GM11168 (cell line): ENCODE data around the gene AKAP13.
"Not testable (repeated sequence)": the region's sequence is repeated elsewhere in the genome, so short reads cannot be mapped to it uniquely, and the experiment has no call there.

Experiments
- in situ Hi-C: fragments of 300-500 bp; cut with MboI; formaldehyde crosslinking; loops from one replicate; pipeline ENCODE4 v1.12.0; 2022; ENCODE audit warnings: low sequenced_read_pairs; ENCODE audit not compliant: unreplicated experiment

AKAP13 gene

DNA sequence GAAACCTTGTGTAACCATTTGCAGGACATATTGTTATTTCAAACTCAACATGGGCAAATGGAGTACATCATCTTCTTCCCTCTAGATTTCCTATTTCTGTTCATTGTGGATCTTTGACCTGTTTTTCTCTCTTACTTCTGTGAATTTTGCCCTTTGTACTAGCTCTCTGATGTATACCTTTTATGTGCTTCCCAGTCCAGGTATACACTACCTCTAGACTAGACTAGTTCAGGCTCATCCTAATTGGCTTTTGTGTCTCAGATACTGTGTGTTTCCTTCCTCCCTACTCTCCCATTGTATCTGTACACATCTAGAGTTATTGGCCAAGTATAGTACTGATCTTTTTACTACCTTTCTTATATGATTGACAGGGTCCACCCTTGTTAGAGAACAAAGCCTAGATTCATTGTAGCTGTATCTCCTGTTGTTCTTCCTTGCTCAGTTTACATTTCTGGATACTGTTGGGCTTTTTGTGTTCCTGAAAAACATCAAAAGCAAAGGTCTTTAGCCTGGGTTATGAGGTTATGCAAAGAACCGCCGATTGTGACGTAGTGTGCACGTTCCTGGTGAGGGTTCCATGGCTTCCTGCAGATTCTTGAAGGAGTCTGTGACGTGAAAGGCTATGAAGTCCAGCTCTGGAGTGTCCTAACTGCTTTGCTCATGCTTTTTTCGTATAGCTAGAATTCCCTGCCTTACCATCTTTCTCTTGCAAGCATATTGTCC, 247.0 kb downstream of the AKAP13 start:
- in situ Hi-C loops = no loop called here

DNA sequence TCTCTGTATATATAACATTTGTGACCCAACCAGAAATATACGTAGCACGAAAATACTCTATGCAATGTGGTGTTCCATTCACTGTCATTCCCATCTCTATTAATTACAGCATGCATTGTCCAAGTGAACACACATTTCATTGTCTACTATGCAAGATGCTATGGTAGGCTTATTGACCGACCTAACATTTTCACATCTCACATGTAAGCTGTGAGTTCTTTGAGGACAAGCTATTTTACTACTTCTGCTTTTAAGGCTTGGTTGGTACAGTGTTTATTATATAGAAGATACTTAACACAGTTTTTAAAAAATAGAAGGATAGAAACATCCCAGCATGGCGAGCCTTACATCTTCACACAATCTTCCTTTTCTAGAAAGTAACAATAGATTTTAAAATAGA, 249.9 kb downstream of the AKAP13 start:
- in situ Hi-C loops = no loop called here

DNA sequence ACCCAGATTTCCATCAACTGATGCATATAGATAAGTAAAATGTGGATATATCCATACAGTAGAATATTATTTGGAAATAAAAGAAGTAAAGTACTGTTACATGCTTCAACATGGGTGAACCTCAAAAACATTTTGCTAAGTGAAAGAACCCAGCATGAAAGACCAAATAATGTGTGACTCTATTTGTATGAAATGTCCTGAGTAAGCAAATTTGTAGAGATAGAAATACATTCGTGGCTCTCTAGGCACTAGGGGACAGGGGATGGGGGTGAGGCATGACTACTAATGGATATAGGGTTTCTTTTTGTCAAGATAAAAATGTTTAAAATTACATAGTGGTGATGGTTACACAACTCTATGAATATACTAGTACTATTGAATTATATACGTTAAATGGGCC, 250.6 kb downstream of the AKAP13 start:
- in situ Hi-C loops = no loop called here

DNA sequence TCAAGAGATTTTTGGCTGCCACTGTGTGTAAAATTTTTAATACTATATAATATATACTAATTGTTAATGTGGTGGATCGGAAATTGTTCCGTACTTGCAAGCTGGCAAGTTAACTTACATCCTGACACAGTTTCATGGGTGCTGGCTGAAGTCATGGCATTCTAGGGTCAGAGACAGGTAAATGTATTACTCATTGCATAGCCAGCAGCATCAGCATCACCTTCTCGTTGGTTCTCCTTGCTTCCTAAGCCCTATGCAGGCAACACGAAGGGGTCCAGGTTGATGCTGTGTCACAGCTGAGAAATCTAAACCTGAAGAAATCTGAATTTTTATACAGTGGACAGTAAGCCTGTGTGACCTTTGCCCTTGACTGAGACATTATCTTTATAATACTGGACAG, 251.6 kb downstream of the AKAP13 start:
- in situ Hi-C loops = no loop called here

DNA sequence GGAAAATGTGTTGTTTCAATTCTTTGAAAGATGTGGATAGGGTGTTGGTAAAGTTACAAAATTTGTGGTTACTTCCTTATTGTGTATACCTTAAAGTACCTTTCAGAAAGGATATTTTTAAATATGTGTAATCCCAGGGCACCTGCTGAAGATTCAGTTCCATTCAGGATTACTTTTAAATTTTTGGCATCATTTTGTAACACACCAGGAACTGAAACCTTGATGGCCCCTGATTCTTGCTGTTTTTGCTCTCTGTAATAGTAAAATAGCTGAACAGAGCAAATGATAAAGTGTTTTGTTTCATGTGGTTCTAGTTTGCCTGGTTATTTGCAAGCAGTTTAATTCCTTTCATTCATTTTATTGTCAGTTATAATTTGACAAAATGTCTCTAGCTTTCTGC, 253.5 kb downstream of the AKAP13 start:
- in situ Hi-C loops = no loop called here

DNA sequence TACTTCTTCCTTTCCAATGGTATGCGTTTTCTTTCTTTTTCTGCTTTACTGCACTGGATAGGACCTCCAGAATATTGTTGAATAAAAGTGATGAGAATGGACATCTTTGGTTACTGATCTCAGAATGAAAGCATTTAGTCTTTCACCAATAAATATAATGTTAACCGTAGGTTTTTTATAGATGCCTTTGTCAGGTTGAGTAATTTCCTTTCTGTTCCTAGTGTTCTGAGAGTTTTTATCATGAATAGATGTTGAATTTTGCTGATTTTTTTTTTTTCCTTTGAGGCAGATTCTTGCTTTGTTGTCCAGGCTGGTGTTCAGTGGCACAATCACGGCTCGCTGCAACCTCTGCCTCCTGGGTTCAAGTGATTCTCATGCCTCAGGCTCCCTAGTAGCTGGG, 255.9 kb downstream of the AKAP13 start:
- in situ Hi-C loops = no loop called here

DNA sequence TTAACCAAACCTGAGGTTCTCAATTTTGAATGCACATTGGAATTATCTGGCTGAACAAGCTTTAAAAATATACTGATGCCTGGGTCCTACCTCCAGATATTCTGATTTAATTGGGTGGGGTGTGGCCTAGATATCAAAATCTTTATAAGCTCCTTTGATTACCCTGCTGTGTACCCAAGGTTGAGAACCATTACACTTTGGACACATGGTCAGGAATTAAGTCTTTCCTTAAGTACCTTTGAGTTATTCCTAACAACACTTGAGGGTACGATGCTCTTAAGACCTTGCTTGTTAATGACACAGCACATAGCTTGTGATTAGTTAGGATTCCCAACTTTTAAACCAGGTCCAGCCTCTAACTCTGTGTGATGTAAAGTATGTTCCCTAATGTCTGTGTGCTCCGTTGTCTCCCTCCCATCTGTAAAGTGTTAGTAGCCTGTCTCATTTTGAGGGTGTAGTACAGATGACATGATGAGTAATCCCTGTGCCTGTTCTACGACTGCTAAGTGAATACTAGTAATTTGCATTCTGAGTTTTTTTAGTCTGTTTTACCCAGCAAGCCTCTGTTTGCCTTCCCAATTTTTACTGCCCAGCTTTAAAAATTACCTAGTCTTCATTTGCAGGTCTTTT, 259.5 kb downstream of the AKAP13 start:
- in situ Hi-C loops = no loop called here

DNA sequence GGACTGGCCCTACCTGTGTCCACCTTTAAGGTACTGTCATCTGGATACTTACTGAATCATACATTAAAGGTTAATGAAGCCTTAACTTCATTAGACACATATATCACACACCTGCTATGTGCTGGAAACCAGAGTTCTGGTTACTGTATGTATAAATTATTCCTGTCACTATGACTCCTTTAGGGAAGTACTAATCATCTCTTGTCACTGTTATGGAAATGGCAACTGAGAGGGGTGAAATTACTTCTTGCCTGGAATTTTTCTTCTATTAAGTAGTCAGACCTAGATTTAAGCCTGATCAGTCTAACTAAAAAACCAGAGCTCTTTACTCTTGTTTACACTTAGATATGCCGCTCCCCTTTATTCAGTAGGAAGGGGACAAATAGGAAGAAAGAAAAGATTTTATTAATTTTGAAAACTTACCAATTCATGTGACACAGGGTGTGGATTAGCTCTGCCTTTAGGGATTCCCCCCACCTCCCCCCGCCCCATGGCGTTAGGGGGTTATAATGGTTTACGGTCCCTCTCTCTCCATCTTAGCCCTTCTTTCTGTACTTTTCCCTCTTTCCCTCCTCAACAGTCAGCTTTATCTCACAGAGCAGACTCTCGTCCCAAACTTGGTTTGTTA, 261.8 kb downstream of the AKAP13 start:
- in situ Hi-C loops = no loop called here

DNA sequence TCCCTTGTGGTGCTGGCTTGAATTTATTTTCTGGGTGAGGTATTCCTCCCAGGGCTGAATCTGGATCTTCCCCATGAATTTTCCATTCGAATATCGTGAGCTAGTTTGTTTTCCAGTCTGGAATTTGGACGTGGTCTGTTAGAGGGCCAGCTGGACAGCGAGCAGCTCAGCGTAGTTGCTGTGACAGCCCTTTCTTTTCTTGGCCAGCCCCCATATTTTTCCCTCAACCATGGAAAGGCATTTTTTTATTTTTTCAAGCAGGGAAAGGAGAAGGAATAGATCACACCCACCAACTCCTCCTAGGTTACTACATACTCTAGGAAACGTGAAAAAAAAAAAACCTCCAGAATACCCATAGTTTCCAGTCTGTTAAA, 262.3 kb downstream of the AKAP13 start:
- in situ Hi-C loops = no loop called here

DNA sequence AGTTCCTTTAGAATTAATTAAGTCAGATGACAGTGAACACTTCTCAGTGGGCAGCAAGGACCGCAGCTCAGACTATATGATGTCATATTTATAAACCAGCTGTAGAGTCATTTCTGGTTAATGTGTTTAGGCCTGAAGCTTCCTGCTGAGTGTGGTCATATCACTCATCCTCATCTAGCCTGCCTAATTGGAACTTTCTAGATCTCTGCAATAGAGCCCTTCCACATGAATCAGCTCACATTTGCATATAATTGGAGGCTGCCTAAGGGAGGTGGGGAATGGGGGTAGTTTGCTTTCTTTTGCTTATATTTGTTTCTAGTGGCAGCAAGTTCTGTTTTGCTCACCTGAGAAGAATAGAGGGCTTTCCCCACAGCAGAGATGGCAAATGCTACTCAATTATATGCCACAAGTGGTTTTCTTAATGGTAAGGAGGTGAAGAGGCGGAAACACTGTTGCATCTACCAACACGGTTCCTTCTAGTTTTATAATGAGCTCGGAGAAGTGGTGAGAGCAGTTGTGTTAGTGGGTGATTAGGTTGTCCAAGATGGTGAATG, 266.2 kb downstream of the AKAP13 start:
- in situ Hi-C loops = no loop called here

DNA sequence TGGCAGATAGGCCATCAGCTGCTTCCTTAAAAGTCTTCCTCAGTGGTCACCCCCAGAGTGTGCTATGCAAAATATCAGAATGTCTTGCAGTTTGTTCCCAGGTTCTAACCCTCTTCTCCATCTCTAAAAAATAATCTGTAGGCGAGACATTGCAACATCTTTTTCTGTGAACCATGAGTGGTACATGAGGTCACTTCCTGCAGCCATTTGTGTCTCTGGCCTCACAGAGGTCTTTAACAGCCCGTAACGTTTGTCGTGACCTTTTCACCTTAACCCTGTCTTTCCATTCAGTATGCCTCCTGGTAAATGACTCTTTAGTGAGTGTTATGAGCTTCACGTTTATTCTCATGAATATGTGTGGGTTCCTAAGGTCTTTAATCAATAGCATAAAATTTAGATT, 269.0 kb downstream of the AKAP13 start:
- in situ Hi-C loops = no loop called here

DNA sequence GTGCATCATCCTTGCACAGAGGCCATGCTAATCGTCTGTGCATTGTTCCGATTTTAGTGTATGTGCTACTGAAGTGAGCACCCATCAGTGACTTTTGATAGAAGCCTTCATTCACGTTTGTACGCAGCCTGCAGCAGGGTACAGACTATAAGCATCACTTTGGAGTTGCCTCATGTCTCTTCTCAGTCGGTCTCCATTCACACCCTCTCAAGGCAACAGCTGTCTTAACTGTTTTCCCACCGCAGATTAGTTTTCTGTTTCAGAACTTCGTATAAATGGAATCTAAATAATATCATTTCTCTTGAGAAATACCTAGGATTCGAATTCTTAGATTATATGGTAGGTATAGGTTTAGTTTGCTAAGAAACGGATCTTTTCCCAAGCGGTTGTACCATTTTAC, 271.1 kb downstream of the AKAP13 start:
- in situ Hi-C loops = no loop called here

DNA sequence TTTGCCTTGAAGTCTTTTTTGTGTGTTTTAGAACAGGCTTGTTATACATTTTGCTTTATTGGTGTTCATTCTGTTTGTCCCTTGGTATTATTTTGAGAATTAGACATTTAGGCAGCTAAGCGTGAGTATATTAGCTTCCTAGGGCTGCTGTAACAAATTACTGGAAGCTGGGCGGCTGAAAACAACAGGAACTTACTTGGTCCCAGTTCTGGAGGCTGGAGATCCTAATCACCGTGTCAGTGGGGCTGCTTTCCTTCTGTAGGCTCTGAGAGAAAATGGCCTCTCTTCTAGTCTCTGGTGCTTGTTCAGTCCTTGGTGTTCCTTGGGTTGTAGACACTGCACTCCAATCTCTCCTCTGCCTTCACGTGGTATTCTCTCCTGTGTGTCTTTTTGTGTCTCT, 272.1 kb downstream of the AKAP13 start:
- in situ Hi-C loops = no loop called here

DNA sequence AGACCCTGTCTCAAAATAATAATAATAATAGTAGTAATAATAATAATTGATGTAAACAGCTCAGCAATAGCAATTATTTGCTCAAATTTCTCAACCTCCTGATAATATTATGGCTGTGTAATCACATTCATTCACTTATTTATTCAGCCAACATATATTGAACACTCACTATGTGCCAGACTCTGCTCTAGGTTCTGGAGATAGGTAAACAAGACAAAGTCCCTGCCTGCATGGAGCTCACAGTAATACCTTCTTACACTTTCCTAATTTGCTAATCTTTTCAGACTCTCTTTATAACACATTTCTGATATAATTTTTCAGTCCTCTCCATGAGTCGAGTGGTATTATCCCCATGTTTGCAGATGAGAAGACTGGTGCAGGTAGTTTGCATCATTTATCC, 276.7 kb downstream of the AKAP13 start:
- in situ Hi-C loops = no loop called here

DNA sequence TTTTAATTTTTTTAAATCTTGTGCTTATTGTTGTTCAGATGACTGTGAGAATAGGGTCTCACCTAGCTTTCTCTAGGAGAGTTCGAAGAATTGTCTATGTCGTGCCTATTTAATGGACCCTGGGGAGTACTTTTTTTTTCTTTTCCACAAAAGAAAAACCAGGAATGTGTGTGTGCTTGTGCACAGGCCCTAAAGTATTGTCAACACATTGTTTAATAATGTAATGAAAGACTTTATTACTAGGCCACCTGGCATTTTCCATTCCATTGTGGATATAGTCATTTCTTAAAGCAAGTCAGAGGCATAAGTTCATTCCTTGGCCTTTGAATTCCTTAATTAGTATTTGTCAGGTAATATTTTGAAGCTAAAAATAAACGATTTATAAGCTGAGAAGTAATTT, 278.4 kb downstream of the AKAP13 start:
- in situ Hi-C loops = no loop called here

DNA sequence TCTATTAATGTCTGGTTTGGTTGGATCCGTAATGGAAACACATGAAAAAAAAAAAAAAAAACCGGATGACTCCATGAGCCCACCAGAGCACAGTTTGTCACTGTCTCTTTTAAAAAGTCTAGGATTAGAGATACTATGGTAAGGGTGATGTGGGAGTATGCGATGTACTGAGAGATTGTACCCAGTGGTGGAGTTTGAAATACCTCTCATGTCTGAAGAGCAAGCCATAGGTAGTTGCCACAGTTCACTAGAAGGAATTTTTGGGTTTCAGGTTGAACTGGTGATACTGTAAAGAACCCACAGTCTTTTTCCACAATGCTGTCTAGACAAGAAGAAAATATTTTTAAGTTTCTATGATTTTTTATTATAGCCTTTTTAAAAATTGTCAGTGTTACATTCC, 281.5 kb downstream of the AKAP13 start:
- in situ Hi-C loops = no loop called here

DNA sequence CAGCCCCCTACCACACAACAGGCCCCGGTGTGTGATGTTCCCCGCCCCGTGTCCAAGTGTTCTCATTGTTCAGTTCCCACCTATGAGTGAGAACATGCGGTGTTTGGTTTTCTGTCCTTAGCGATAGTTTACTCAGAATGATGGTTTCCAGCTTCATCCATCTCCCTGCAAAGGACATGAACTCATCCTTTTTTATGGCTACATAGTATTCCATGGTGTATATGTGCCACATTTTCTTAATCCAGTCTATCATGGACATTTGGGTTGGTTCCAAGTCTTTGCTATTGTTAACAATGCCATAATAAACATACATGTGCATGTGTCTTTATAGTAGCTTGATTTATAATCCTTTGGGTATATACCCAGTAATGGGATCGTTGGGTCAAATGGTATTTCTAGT, 285.3 kb downstream of the AKAP13 start:
- in situ Hi-C loops = not testable (repeated sequence)

DNA sequence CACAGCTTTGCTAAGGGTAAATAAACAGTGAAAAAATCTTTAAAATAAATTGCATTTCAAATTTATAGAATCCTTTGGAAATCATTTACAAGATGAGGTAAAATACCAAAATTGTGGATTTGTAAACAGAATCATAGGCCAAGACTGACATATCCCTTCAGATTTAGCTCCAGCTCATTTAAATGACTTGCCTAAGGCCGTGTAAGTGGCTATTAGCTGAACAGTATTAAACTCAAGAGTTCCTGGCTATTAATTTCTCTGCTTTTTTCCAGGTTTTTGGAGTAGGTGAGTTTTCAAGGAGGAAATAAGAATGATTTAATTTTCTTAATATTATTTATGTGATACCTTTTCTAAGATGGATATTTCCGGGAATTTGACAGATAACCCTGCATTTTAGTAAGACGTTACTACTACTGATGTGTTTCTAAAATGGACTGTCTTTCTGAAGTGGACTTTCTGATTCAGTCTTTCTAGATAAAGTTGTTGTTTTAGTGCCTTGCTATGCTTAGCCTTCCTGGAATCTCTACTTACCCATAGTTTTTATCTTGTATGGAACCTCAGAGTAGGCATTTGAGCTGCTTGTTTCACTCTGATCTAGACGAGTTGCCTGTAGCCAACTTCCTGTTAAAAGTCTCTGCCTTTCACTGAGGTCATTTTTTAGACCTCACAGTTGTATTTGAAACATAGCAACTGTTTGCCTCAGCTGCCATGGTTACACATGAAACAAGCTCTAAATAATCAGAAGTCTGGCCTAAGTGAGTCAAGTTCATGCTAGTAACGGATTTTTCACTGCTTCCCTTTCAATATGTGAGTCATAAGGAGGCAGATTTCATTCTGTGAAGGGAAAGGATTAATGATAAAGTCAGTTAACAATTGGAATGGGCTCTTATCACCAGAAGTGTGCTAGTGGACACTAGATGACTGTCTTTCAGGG, 287.4 kb downstream of the AKAP13 start:
- in situ Hi-C loops = no loop called here

DNA sequence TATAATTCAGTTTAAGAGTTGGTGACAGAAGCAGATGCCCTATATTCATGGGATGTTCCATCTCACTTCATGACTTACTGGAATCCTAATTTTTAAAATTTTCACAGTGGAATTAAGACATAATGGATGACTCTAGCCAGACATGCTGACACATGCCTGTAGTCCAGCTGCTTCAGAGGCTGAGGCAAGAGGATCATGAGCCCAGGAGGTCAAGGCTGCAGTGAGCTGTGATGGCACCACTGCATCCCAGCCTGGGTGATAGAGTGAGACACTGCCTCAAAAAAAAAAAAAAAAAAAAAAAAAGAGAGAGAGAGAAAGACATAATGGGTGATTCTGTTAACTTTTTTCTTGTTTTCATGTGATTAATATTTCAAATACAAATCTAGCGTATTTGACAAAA, 290.8 kb downstream of the AKAP13 start:
- in situ Hi-C loops = no loop called here

DNA sequence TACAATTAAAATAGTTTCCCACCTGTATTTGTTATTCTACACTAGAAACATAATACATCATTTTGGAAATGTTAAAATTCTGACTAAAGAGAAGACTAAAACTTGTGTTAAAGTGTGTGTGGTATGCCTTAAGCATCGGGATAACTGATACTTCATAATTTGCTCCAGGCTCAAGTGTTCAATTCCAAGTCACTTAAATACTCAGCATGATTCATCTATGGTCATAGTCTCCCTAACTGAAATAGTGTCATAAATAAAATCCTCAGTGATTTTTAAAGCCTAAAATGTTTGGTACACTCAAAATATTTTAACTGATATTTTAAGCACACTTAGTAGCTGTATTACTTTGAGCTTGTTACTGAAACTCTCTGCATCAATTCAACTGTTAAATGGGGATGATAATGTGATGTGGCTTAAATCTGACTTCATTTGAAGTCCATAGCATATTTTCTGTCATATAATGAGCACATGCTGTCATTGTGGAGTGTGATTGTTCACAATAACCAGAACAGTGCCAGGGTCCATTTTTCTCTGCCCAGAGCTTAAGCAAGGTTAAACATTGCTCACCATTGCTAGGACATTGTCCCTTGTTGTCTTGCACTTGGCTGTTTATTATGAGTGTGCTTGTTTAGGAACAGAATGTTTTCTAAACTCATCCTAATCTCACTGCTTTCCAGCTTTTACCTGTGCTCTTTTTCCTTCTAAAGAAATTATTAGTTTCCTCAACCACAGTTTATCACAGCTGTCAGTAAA, 292.1 kb downstream of the AKAP13 start:
- in situ Hi-C loops = no loop called here
